Hematopoietic multipotent progenitor cell (in vitro differentiated cells): ENCODE measurements around the gene ZNF480. TPM values are rescaled to one million over a fixed set of nuclear protein-coding genes. Genes with fewer than 3 reads are reported as not detected.
A peak's percentile ranks its signal among the peaks of the same experiment; 100 is the strongest.
"Not testable (repeated sequence)": the region's sequence is repeated elsewhere in the genome, so short reads cannot be mapped to it uniquely, and the experiment has no call there.

Experiments used
- DNase-seq, 3 donors: peaks; one replicate each; pipeline ENCODE4 v3.0.0-alpha.2; 2011 to 2015; ENCODE audit warnings: low read depth in 2 of 3, low spot score in 2 of 3
- small RNA-seq: library from RNA; depleted of rRNA; stranded (forward); fragments of <200 nt; gene quantifications from one replicate; pipeline ENCODE3, GENCODE V24; 2012
- total RNA-seq: library from RNA; depleted of rRNA; stranded (reverse); fragments of >200 nt; gene quantifications from one replicate; pipeline ENCODE4 v1.2.3, GENCODE V29; 2012

ZNF480 gene
- total RNA-seq, 1 donor: 3.2 TPM

- DNase-seq: peak in 1 of 3 donors; percentile 23
Measured at GRCh38 chr19:52336791-52337381, 39.9 kb downstream of the ZNF480 start.

GRCh38 chr19:52339022-52339421, 42.1 kb downstream of the ZNF480 start:
- DNase-seq: not testable (repeated sequence)

DNA sequence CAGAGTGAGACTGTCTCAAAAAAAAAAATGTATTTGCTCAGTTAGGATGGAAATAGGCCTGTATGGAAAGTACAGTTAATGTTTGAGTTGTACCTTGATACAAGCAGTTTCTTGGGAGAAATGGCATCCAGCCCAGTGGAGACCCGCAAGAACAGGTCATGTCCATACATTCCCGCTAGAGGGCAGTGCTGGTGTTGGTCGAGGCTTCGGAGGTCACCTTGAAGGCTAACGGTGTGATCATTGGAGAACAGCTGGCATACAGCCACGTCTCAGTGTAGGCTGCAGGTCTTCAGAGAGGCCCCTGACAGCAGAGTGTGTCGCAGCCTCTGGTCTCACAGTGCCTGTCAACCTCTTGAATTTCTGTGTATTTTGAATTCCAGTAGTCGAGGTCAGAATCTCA, 46.6 kb downstream of the ZNF480 start:
- DNase-seq: peak in 1 of 3 donors; percentile 67

- DNase-seq: no peak
Measured at GRCh38 chr19:52345162-52345561, 48.2 kb downstream of the ZNF480 start.

DNA sequence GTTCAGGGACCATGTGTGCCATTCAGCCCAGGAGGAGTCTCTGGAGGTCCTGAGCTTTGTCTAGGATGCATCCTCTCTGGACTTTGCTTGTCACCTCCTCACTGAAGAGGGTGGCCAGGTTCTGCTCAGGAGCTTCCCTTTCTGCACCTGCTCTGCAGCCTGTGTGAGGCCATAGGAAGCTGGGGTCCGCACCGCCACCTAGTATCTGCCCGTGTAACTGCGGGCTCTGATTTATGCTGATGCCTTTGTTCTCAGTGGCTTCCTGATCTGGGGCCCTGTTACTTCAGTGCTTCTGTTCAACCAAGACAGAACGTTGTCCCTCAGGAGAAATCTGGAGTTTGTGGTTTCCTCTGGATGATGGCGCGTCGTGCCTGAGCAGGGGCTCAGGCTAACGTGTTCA, 54.5 kb downstream of the ZNF480 start:
- no peak for DNase-seq

GRCh38 chr19:52366414-52366824, 69.5 kb downstream of the ZNF480 start:
- DNase-seq: no peak

DNA sequence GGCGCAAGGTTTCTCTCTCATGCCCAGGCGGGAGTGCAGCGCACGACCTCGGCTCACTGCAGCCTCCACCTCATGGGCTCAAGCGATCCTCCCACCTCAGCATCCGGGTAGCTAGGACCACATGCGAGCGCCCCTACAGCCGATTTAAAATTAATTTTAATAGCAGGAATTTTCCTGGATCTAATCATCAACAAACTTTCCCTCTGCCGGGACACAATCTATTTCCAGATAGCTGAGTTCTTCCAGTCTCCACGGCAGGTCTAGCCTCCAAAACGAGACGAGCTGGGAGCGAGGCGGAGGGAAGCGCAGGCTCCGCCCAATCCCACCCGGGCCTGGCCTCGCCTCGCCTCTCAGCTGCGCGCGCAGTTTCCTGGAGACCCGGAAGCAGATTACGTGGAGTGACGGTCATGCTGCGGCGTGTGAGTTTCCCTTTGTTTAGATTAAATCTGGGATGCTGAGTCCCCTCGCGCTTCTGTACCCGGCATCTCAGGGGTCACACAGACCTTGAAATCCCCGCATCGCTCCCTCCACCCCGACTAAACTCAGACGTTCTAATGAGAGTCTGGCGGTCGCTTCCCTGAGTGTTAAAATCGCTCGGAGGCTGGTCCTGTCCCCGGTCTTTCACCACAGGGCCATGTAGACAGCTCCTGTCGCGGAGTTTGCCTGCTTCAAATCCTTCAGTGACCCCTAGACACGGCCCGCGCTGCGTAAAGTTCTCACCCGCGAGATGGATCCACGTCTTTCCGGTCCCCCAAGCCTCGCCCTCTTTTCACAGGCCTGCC, 72.8 kb downstream of the ZNF480 start, which contains the start of gene ZNF880:
TSS of gene ZNF880 (plus strand) at position 365 of the 782 bp plus-strand sequence. CDS start at position 408, 43 bp downstream.
- DNase-seq: peak; percentile 68 to 98 (median 92)

GRCh38 chr19:52370341-52370710, 73.4 kb downstream of the ZNF480 start:
- no peak for DNase-seq

Small RNAs within 50 kb of the gene (small RNA-seq; reads per million reads assigned to genes)
- gene MIR643 (4.1 reads per million, percentile 84 among the genes with 10 or more reads in this experiment), gene RF00019 (not detected)

Other genes with a start within 250 kb of the ZNF480 start
- 6.5 TPM for gene ZNF432, start 248.3 kb upstream of the ZNF480 start, total RNA-seq
- gene ZNF841, start 201.4 kb upstream of the ZNF480 start, total RNA-seq: 4.6 TPM
- gene ZNF616, start 157.2 kb upstream of the ZNF480 start, total RNA-seq: 4.0 TPM
- gene ZNF836, start 125.5 kb upstream of the ZNF480 start, total RNA-seq: 5.4 TPM
- gene PPP2R1A, start 107.1 kb upstream of the ZNF480 start, total RNA-seq: 195 TPM
- 7.5 TPM for gene ZNF766, start 27.6 kb upstream of the ZNF480 start, total RNA-seq
- 2.2 TPM for gene ZNF610, start 39.1 kb downstream of the ZNF480 start, total RNA-seq
- gene ZNF880, start 72.8 kb downstream of the ZNF480 start, total RNA-seq: 14.0 TPM
- 8.1 TPM for gene ZNF528, start 100.7 kb downstream of the ZNF480 start, total RNA-seq
- gene ZNF534, start 132.0 kb downstream of the ZNF480 start, total RNA-seq: under 0.01 TPM
- gene ZNF578, start 156.4 kb downstream of the ZNF480 start, total RNA-seq: 1.1 TPM
- gene ZNF808, start 230.5 kb downstream of the ZNF480 start, total RNA-seq: 15.6 TPM